Activated effector memory CD4-positive, alpha-beta T cell treated with anti-CD3 and anti-CD28 coated beads, Interleukin-2, amount 50 U/mL, for 16 hours (primary cell): ENCODE measurements around the gene CEP164.

Experiments used
- DNase-seq: peaks from one replicate; pipeline ENCODE4 v3.0.0-alpha.2; 2020

CEP164 gene

DNA sequence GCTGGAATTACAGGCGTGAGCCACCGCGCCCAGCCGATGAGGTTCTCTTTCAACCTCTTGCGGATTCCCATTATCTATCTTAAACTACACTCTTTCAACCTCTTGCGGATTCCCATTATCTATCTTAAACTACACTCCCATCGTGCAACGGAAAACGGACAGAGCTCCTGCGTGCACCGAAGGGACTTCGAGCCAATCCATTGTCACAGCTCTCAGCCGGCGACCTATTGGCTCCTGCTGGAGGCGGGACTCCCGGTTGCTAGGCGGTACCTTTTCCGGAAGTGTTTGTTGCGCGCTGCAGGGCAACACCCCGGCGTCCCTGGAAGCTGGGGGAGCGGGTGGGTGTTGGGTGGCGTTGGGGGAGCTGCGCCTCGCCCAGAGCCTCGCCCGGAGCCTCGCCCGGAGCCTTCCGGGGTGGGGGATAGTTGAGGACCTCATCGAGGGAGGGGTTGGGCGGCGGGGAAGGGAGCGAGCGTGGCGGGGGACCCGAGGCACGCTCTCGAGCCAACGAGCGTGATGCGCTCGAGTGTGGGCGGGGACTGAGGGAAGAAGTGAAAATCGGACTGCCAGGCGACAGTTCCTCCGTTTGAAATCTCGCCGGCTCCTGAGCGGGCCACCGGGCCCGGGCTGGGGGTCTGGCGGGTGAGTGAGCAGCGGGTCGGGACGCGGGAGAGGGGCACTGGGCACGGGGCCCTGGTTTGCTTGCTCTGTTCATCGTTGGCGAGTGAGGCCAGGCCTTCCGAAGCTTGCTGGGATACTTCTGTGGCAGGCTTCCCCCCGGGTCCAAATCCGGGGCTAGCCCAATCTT, at the start of gene CEP164:
TSS of gene CEP164 (plus strand) at position 288 of the 808 bp plus-strand sequence. CDS start 10,733 bp downstream, outside the sequence.
- peak; percentile 98 for DNase-seq

- no peak for DNase-seq
These were observed 49.3 kb upstream of the CEP164 start for GRCh38 chr11:117278347-117278746.

DNA sequence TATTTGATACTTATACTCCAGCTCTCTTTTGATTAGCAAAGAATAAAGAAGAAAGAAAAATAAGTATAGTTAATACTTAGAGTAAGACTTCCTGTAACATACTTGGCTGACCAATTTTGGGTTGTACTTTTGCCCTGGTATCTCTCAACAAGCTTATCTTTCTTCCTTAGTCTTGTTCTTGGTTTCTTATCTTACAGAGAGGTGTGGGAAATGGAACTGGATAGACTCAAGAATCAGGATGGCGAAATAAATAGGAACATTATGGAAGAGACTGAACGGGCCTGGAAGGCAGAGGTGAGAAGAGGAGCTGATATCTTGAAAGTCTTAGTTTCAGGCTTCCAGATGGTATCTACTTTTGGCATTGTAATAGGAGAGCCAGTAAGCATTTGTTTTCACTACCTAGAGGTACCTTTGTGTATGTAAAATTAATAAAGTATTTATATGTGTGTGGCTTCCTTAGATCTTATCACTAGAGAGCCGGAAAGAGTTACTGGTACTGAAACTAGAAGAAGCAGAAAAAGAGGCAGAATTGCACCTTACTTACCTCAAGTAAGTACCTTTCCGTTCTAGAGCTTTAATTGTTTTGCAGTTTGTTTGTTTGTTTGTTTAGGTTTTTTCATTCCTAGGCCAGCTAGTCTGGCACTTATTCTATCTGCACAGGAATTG, 47.8 kb upstream of the CEP164 start:
- DNase-seq: no peak

GRCh38 chr11:117281159-117281558, 46.5 kb upstream of the CEP164 start:
- DNase-seq: no peak

DNA sequence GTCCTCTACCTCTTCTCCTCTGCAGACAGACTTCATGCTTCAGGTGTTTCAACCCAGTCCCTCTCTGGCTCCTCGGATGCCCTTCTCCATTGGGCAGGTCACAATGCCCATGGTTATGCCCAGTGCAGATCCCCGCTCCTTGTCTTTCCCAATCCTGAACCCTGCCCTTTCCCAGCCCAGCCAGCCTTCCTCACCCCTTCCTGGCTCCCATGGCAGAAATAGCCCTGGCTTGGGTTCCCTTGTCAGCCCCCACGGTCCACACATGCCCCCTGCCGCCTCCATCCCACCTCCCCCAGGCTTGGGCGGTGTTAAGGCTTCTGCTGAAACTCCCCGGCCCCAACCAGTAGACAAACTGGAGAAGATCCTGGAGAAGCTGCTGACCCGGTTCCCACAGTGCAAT, 45.8 kb upstream of the CEP164 start:
- no peak for DNase-seq

DNA sequence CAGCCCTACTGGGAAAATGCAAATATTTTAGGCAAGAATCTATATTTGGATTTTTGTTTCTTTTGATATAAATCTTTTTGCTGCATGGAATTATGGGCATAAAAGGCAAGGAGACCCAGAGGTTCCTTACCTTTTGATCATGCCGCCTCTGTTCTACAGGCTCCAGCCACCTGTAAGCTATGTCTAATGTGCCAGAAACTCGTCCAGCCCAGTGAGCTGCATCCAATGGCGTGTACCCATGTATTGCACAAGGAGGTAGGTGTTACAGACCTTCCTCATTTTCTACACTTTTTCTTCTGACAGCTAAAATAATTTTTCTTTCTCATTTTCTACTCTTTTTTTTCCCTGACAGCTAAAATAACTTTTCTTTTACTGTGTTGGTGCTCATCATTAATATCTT, 44.7 kb upstream of the CEP164 start:
- DNase-seq: no peak

DNA sequence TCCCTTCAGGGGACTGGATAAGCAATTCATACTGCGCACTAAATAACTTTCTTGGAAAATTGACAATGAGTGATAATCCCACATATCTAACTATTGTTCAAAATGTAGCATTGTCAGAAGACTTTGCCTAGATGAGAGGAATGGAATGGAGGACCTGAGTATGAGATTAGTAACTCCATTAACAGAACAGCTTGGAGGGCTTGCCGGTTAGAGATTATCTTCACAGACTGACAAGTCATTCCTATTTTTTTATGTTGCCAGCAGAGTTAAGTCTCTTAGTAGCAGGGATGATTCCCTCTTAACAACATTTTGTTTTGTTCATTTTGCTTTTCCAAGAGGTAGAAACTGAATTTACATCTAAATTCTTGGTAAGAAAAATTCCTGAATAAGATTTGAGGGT, 43.6 kb upstream of the CEP164 start:
- DNase-seq: no peak

DNA sequence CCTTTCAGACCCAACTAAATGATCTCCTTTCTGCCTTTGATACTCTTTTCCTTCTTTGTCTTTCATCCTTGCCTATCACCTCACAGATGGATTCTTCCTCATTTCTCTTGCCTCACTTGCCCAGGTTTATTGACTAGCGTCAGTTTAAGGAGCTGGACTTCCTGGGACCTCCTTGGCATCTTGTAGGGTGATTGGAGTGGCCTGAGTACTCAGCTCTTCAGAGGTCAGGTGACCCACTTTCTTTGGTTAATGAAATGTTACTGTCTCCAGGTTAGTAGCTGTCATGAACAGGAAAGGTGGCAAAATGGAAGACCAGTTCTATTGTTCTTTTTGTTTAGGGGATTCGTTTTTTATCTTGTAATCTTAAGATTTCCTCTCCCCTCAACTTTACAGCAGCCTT, 41.1 kb upstream of the CEP164 start:
- no peak for DNase-seq

GRCh38 chr11:117287668-117288067, 40.0 kb upstream of the CEP164 start:
- no peak for DNase-seq

- no peak for DNase-seq
These were observed 37.9 kb upstream of the CEP164 start for GRCh38 chr11:117289795-117290194.

DNA sequence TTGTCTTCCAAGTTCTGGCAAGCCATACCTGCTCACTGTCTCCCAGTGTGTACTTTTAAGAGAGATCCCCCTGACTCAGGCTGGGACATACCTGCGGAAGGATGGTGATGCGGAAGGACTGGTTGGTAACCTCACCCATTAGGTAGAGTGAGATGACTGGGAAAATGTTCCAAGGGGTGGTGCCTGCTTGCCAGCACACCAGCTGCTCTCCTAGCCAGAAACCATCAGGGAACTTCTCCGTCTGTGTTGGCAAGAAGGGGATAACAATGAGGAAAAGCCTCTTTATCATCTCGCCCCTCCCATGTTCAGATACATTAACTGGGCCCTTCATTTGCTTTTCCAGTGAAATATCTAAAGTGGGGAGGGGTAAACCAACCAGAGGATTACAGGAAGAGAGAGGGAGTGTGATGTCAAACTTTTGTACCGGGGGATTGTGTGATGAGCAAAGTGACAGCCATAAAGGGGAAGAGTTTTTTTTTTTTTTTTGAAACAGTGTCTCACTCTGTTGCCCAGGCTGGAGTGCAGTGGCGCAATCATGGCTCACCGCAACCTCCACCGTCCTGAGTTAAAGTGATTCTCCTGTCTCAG, 36.8 kb upstream of the CEP164 start, which contains the start of gene BACE1-AS:
TSS of gene BACE1-AS (plus strand) at position 538 of the 588 bp plus-strand sequence.
- DNase-seq: no peak

GRCh38 chr11:117292616-117293015, 35.0 kb upstream of the CEP164 start:
- no peak for DNase-seq

GRCh38 chr11:117295438-117296137, 32.1 kb upstream of the CEP164 start:
- no peak for DNase-seq

DNA sequence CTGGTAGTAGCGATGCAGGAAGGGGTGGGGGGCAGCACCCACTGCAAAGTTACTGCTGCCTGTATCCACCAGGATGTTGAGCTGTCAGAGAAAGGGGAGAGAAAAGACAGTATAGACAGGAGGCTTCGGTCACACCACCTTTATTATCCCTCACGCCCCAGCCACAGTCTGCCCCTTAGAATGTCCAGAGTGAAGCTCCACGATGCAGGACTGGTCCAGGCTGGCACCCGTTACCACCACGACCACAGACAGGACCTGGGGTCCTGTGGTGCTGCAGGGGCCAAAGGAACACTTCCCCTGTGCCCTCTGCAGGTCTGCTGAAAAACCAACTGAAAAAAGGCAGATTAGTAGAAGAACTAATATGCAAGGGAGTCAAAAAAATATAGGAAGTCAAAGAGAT, 30.8 kb upstream of the CEP164 start:
- DNase-seq: no peak

DNA sequence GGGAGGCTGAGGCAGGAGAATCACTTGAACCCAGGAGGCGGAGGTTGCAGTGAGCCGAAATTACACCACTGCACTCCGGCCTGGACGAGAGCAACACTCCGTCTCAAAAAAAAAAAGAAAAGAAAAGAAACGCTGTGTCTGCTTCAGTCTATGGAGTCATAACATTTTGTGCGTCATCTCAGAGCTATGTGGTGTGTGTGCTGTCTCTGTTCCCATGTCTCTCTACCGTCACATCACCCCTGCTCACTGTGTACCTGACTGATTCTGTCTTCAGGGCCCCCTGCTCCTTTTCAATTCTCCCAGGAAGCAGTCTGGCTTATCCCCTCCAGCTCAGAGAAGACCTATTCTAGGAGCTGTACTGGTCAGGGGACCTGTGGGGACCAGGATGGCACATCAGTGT, 29.5 kb upstream of the CEP164 start:
- no peak for DNase-seq

GRCh38 chr11:117299351-117300282, 28.0 kb upstream of the CEP164 start:
- no peak for DNase-seq

- no peak for DNase-seq
These were observed 27.4 kb upstream of the CEP164 start for GRCh38 chr11:117300283-117300663.

GRCh38 chr11:117300773-117301172, 26.9 kb upstream of the CEP164 start:
- no peak for DNase-seq

DNA sequence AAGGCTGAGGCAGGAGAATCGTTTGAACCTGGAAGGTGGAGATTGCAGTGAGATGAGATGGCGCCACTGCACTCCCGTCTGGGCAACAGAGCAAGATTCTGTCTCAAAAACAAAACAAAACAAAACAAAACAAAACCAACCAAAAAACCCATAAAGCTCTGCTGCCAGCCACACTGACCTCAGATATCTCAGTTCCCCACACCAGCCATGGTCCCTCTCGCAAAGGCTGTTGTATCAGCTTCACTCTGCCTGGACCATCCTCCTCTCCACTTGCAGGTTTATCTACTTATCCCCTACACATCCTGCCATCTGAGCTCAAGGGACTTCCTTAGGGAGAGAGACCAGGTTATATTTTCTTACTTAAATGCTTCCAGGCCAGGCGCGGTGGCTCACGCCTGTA, 25.4 kb upstream of the CEP164 start:
- no peak for DNase-seq

GRCh38 chr11:117303101-117303500, 24.6 kb upstream of the CEP164 start:
- no peak for DNase-seq

- no peak for DNase-seq
These were observed 23.9 kb upstream of the CEP164 start for GRCh38 chr11:117303646-117304315.

DNA sequence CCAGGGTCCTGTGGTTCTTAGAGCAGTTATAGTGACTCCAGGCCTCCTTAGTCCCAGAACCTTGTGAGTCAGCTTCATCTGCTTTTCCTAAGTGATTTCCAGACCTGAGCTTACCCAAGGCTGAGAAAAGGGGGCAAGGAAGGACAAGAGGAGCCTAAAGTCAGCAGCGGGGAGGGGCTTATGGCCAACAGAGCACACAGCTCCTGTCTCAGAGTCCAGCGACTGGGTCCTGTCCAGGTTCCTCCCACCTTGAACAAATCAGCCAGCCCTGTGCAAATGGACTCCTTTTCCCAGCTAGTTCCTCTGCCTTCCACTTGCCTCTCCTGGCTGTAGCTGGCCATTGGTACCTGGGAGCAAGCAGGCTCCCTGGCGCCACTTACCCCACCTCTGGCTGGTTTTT, 22.5 kb upstream of the CEP164 start:
- peak; percentile 12 for DNase-seq
